Keratinocyte (primary cell): ENCODE data around the gene CTNNA2. TPM values are rescaled to one million over a fixed set of nuclear protein-coding genes. Genes with fewer than 3 reads are reported as not detected.

Experiments used
- DNase-seq: peaks from one replicate; pipeline ENCODE4 v3.0.0-alpha.2; 2011; ENCODE audit warnings: low read depth, missing footprints, low spot score
- FAIRE-seq: peaks from 2 replicates; lab custom pipeline; 2011; peaks lifted over from hg19 to GRCh38; lab: Jason Lieb, UNC
- H2AFZ ChIP-seq: 2 replicates; pipeline ENCODE4 v1.6.0; 2012; ENCODE audit warnings: low read length, control low read depth, inconsistent platforms; ENCODE audit not compliant: control insufficient read depth
- H3K27ac ChIP-seq: 2 replicates; pipeline ENCODE4 v1.5.1; 2011; ENCODE audit warnings: low read length; ENCODE audit not compliant: control insufficient read depth, insufficient read depth
- H3K27me3 ChIP-seq: 3 replicates; pipeline ENCODE4 v1.6.0; 2011; ENCODE audit warnings: low read length; ENCODE audit not compliant: control insufficient read depth, insufficient read depth; ENCODE audit errors: extremely low read depth
- H3K36me3 ChIP-seq, 2 experiments: 2 replicates in 1 of 2; 3 replicates in 1 of 2; pipeline ENCODE4 v1.5.1; 2011; ENCODE audit warnings: low read length in 2 of 2, mild to moderate bottlenecking in 1 of 2; ENCODE audit not compliant: control insufficient read depth in 2 of 2, insufficient read depth in 2 of 2; ENCODE audit errors: extremely low read depth in 1 of 2
- H3K4me1 ChIP-seq: 3 replicates; pipeline ENCODE4 v1.5.1; 2011; ENCODE audit warnings: low read length; ENCODE audit not compliant: control insufficient read depth, insufficient read depth; ENCODE audit errors: extremely low read depth
- H3K4me2 ChIP-seq: 3 replicates; pipeline ENCODE4 v1.6.0; 2011; ENCODE audit warnings: low read depth, low read length; ENCODE audit not compliant: control insufficient read depth, insufficient read depth; ENCODE audit errors: extremely low read depth
- H3K4me3 ChIP-seq, 3 experiments: fragments of 200-600 bp in 1 of 3; sonication (generic) in 1 of 3; 2 replicates in 2 of 3; 3 replicates in 1 of 3; pipeline ENCODE4 v1.5.1; 2011 to 2016; ENCODE audit warnings: low read length in 3 of 3, mild to moderate bottlenecking in 3 of 3, control low read depth in 2 of 3, inconsistent platforms in 1 of 3, low read depth in 1 of 3, mixed read lengths in 1 of 3, mixed run types in 1 of 3, moderate library complexity in 1 of 3; ENCODE audit not compliant: control insufficient read depth in 2 of 3, insufficient read depth in 2 of 3; ENCODE audit errors: extremely low read depth in 1 of 3
- H3K79me2 ChIP-seq: 2 replicates; pipeline ENCODE4 v1.6.0; 2012; ENCODE audit warnings: low read length; ENCODE audit not compliant: control insufficient read depth, insufficient read depth
- H3K9ac ChIP-seq: 3 replicates; pipeline ENCODE4 v1.6.0; 2011; ENCODE audit warnings: low read length; ENCODE audit not compliant: control insufficient read depth, insufficient read depth; ENCODE audit errors: extremely low read depth
- H3K9me1 ChIP-seq: 3 replicates; pipeline ENCODE4 v1.6.0; 2011; ENCODE audit warnings: low read length; ENCODE audit not compliant: control insufficient read depth, insufficient read depth; ENCODE audit errors: extremely low read depth
- H3K9me3 ChIP-seq: 2 replicates; pipeline ENCODE4 v1.5.1; 2012; ENCODE audit warnings: low read depth, low read length; ENCODE audit not compliant: control insufficient read depth
- H4K20me1 ChIP-seq: 3 replicates; pipeline ENCODE4 v1.6.0; 2011; ENCODE audit warnings: low read length; ENCODE audit not compliant: control insufficient read depth, insufficient read depth; ENCODE audit errors: extremely low read depth
- CTCF ChIP-seq, 3 experiments: IDR thresholded peaks in 1 of 3; conservative IDR thresholded peaks in 1 of 3; optimal IDR thresholded peaks in 1 of 3; 2 replicates in 2 of 3; 3 replicates in 1 of 3; pipeline versions ENCODE3 to v1.5.1; 2011; ENCODE audit warnings: low read length in 3 of 3, mild to moderate bottlenecking in 3 of 3, moderate library complexity in 2 of 3, control low read depth in 1 of 3, inconsistent platforms in 1 of 3; ENCODE audit not compliant: insufficient read depth in 2 of 3; ENCODE audit errors: extremely low read depth in 1 of 3
- EZH2 ChIP-seq: IDR thresholded peaks from one replicate; pipeline ENCODE4 v1.6.1; 2012; ENCODE audit warnings: inconsistent platforms, mild to moderate bottlenecking, low read length, moderate library complexity
- dilution Hi-C: fragments of 300-500 bp; cut with MboI; formaldehyde crosslinking; loops from one replicate; pipeline ENCODE4 v1.7.0; 2020; ENCODE audit warnings: low sequenced_read_pairs; ENCODE audit not compliant: extremely low pct_ligation_motif_present
- polyA plus RNA-seq, 5 experiments: library from polyadenylated mRNA; depleted of rRNA in 3 of 5; stranded (reverse) in 3 of 5; stranded (forward) in 1 of 5; unstranded in 1 of 5; fragments of >200 nt; gene quantifications; 1 replicate in 1 of 5; 2 replicates in 3 of 5; 3 replicates in 1 of 5; pipeline versions ENCODE4 v1.2.1 to v1.2.3, GENCODE V29; 2011 to 2012; ENCODE audit warnings: missing spikeins in 2 of 5, low read depth in 1 of 5, low replicate concordance in 1 of 5

The CTNNA2 gene
- polyA plus RNA-seq, 1 donor (not counting 4 experiments of a cell fraction or from before 2014, with no cell fraction given), result not detected

GRCh38 chr2:80330527-80331450 lies 817.9 kb downstream of the CTNNA2 start:
- Histone ChIP-seq H3K4me1 (no peaks in the 10 kb centered on the region), H3K9me3 (no peaks in the 10 kb centered on the region), H3K9me1 (no peaks in the 10 kb centered on the region), H3K4me2 (no peak overlapping the region), H3K36me3 (no peaks in the 10 kb centered on the region), H3K4me3 (no peak overlapping the region), H4K20me1 (no peaks in the 10 kb centered on the region), H3K27me3 (no peaks in the 10 kb centered on the region), H3K27ac (no peak overlapping the region), H3K79me2 (no peaks in the 10 kb centered on the region), H3K9ac (no peak overlapping the region), H2AFZ (no peak overlapping the region)
- no peak for FAIRE-seq
- TF ChIP-seq EZH2 (no peak), CTCF (optimal IDR thresholded peaks at IDR 0.05 in 1 of 3, IDR thresholded peaks at IDR 0.05 in 1 of 3, conservative IDR thresholded peaks at IDR 0.05 in 1 of 3; ENCODE audit: extremely low read depth in 1 of 3, insufficient read depth in 2 of 3, low read length in 3 of 3) (no peak)
- DNase-seq, result no peak
- dilution Hi-C loops, result no loop called here

- H3K9ac ChIP-seq, result no peak overlapping the region
- no peaks in the 10 kb centered on the region for H3K9me3 ChIP-seq
- H2AFZ ChIP-seq, result no peak overlapping the region
- TF ChIP-seq EZH2 (no peak), CTCF (optimal IDR thresholded peaks at IDR 0.05 in 1 of 3, IDR thresholded peaks at IDR 0.05 in 1 of 3, conservative IDR thresholded peaks at IDR 0.05 in 1 of 3; ENCODE audit: extremely low read depth in 1 of 3, insufficient read depth in 2 of 3, low read length in 3 of 3) (no peak)
- no peak overlapping the region for H3K27ac ChIP-seq
- FAIRE-seq, result no peak
- H3K4me3 ChIP-seq, result no peak overlapping the region
- no peaks in the 10 kb centered on the region for H3K36me3 ChIP-seq
- H3K4me2 ChIP-seq, result no peak overlapping the region
- H4K20me1 ChIP-seq, result no peaks in the 10 kb centered on the region
- H3K4me1 ChIP-seq, result no peaks in the 10 kb centered on the region
- no peak for DNase-seq
- H3K9me1 ChIP-seq, result no peaks in the 10 kb centered on the region
- no peaks in the 10 kb centered on the region for H3K27me3 ChIP-seq
- dilution Hi-C loops, result no loop called here
- no peaks in the 10 kb centered on the region for H3K79me2 ChIP-seq
Observed at GRCh38 chr2:80333886-80334285, 821.0 kb downstream of the CTNNA2 start.
